Mucosa of descending colon (tissue), 3 donors: ENCODE measurements around the gene PLA1A. TPM values are rescaled to one million over a fixed set of nuclear protein-coding genes. Genes with fewer than 3 reads are reported as not detected.

Experiments used
- ATAC-seq: fragments of 200-7000 bp; cut with Tn5 transposase; one replicate; pipeline ENCODE4 v1.9.1; 2020; ENCODE audit warnings: mild to moderate bottlenecking, moderate library complexity
- DNase-seq, 3 donors: peaks; one replicate each; pipeline ENCODE4 v3.0.0-alpha.2; 2020
- H3K36me3 ChIP-seq: fragments of 200-600 bp; one replicate; pipeline ENCODE4 v1.8.0; 2021; ENCODE audit warnings: low read depth, mild to moderate bottlenecking
- H3K4me1 ChIP-seq: fragments of 200-600 bp; one replicate; pipeline ENCODE4 v1.8.0; 2021; ENCODE audit warnings: low read depth, mild to moderate bottlenecking
- H3K4me3 ChIP-seq: fragments of 200-600 bp; one replicate; pipeline ENCODE4 v1.8.0; 2021; ENCODE audit warnings: mild to moderate bottlenecking
- H3K9me3 ChIP-seq: fragments of 200-600 bp; one replicate; pipeline ENCODE4 v1.8.0; 2021; ENCODE audit warnings: mild to moderate bottlenecking
- CTCF ChIP-seq: fragments of 200-600 bp; IDR thresholded peaks from one replicate; pipeline ENCODE4 v1.8.0; 2022; ENCODE audit warnings: antibody characterized with exemption, mild to moderate bottlenecking
- intact Hi-C, 2 donors: fragments of 100-400 bp; cut with DNase I in 1 of 2; cut with micrococcal nuclease in 1 of 2; formaldehyde crosslinking; loops; one replicate each; pipeline versions ENCODE4 v1.11.0 to v1.11.1; 2022; cut with DNase I, micrococcal nuclease
- total RNA-seq, 3 donors: library from RNA; stranded (reverse); fragmentation: NEBNext Ultra II Directional in 2 of 3; extraction: Animal tissue kit (Norgen Biotek cat#: 25700) in 2 of 3; gene quantifications; one replicate each; pipeline versions ENCODE4 v1.2.1 to v1.2.4, GENCODE V29; 2021 to 2023
- donor health status: DM: no; HTN: no; CAD: no; lungs with moderate emphysema.
- donor health status: DM: no; HTN: no; CAD: no.
- donor health status: DM: no; HTN: yes; CAD: no.

The PLA1A gene
- total RNA-seq, 3 donors from 2014 or later: 0.58 to 2.1 (median 1.5) TPM

- intact Hi-C loops: no loop called here
- no peaks in the 10 kb centered on the region for H3K9me3 ChIP-seq
- TF ChIP-seq CTCF: no peak
- H3K36me3 ChIP-seq: no peaks in the 10 kb centered on the region
- DNase-seq (no peak), ATAC-seq (no peak)
- no peak overlapping the region for H3K4me3 ChIP-seq
- H3K4me1 ChIP-seq: no peaks in the 10 kb centered on the region
Observed at GRCh38 chr3:119582178-119582577, 15.5 kb upstream of the PLA1A start.

DNA sequence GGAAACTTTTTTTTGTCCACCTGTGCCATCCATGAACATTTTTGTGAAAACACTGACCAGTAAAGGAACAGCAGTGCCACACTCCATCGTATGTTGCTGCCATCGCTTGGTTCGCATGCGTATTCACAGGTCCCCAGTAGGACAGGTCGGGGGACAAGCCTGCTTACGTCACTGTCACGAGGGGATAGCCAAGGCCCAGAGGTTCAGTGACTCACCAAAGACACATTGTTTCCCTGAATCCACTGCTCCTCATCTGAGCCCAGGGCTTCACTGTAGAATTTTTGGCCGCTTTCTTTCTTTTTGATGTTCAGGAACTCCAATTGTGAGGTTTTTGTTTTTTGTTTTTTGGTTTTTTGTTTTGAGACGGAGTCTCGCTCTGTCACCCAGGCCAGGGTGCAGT lies 12.5 kb upstream of the PLA1A start:
- intact Hi-C loops: no loop called here
- DNase-seq (no peak), ATAC-seq (no peak)

GRCh38 chr3:119585856-119586570 lies 11.7 kb upstream of the PLA1A start:
- Histone ChIP-seq H3K36me3 (no peaks in the 10 kb centered on the region), H3K4me1 (no peaks in the 10 kb centered on the region), H3K9me3 (no peaks in the 10 kb centered on the region), H3K4me3 (no peak overlapping the region)
- intact Hi-C loops: no loop called here
- no peak for TF ChIP-seq CTCF
- ATAC-seq: no peak
- no peak for DNase-seq

More for the DNA sequence above, 12.5 kb upstream of the PLA1A start:
- Histone ChIP-seq H3K4me1 (no peaks in the 10 kb centered on the region), H3K4me3 (no peak overlapping the region), H3K9me3 (no peaks in the 10 kb centered on the region), H3K36me3 (no peaks in the 10 kb centered on the region)
- no peak for TF ChIP-seq CTCF

DNA sequence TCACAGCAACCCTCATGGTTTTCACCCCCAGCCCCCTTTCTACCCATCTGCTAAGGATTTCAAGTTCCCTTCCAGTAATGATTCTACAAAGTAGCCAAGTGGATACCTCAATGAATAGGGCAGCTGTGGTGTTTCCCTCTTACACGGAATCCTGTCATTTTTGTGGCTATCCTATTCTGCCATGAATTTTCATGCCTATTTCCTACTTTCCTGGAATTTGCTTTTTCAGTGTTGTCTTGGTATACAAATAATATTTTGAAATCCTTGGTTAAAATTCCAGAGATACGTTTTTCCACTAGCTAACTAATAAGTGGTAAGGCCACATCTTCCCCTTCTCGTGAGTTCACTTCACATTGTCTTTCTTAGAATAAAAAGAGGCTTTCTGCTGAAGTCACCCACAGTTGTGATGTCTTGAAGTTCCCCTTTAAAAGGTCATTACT lies 10.9 kb upstream of the PLA1A start:
- Histone ChIP-seq H3K9me3 (no peaks in the 10 kb centered on the region), H3K36me3 (no peaks in the 10 kb centered on the region), H3K4me3 (no peak overlapping the region), H3K4me1 (no peaks in the 10 kb centered on the region)
- DNase-seq (no peak), ATAC-seq (no peak)
- intact Hi-C loops: no loop called here
- TF ChIP-seq CTCF: no peak

DNA sequence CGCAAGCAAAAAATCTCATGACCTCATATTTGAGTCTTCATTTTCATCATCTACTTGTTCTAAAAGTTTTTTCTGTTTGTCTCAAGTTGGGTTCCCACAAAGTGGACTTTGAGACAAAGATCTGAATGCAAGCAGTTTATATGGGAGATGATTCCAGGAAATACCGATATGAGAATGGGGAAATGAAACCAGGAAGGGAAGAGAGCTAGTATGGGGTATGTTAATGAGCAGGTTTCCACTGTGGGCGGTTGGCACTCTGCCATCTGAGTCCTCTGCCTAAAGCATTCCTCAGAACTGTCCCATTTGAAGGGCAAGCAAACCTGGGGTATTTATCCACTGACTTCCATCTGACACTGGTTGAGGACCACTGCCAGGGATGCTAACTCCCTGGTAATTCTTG lies 9.6 kb upstream of the PLA1A start:
- intact Hi-C loops: no loop called here
- DNase-seq: peak; percentile 64 to 70 (median 65)
- ATAC-seq: peak; percentile 88
- no peak for TF ChIP-seq CTCF
- H3K4me1 ChIP-seq: no peaks in the 10 kb centered on the region
- no peak overlapping the region for H3K4me3 ChIP-seq
- H3K9me3 ChIP-seq: no peaks in the 10 kb centered on the region
- no peaks in the 10 kb centered on the region for H3K36me3 ChIP-seq
